Measurements from ENCODE around the gene NTM. TPM values are rescaled to one million over a fixed set of nuclear protein-coding genes. Genes with fewer than 3 reads are reported as not detected.
A peak's percentile ranks its signal among the peaks of the same experiment; 100 is the strongest.

The NTM gene
- total and polyA plus RNA-seq, 7 donors, result 0.07 to 1.1 (median 0.22) TPM; not detected in 2

- no peak for ATAC-seq
- Histone ChIP-seq H3K27ac (no peak overlapping the region), H3K4me1 (no peaks in the 10 kb centered on the region), H3K9me3 (no peaks in the 10 kb centered on the region), H3K36me3 (ENCODE audit: insufficient read depth in 1 of 2, low read depth in 1 of 2) (no peaks in the 10 kb centered on the region), H3K4me3 (no peak overlapping the region), H3K27me3 (ENCODE audit: insufficient read depth in 3 of 3, low read length in 2 of 3) (peaks cover 0 to 6% (median 0%) of the 10 kb centered on the region in 3 donors)
- DNase-seq, result peak in 1 of 2 donors; percentile 50
- intact Hi-C loops (cut with DNase I), result no loop called here
- no peak for TF ChIP-seq CTCF (IDR thresholded peaks at IDR 0.05)
- 18 to 25% (median 19%) methylated on average over 26 of the region's 26 CpGs for WGBS, 3 donors
Observed at GRCh38 chr11:131760091-131761061, 390.0 kb downstream of the NTM start.

- no peak overlapping the region for H3K27ac ChIP-seq
- TF ChIP-seq CTCF (IDR thresholded peaks at IDR 0.05), result no peak
- ATAC-seq (no peak), DNase-seq (no peak)
- no peak overlapping the region for H3K4me3 ChIP-seq
- no peaks in the 10 kb centered on the region for H3K4me1 ChIP-seq
- H3K9me3 ChIP-seq, result no peaks in the 10 kb centered on the region
- intact Hi-C loops (cut with DNase I), result no loop called here
- peaks cover 0 to 6% (median 0%) of the 10 kb centered on the region in 3 donors for H3K27me3 ChIP-seq (ENCODE audit: insufficient read depth in 3 of 3, low read length in 2 of 3)
- no peaks in the 10 kb centered on the region for H3K36me3 ChIP-seq (ENCODE audit: insufficient read depth in 1 of 2, low read depth in 1 of 2)
- WGBS, 3 donors, result 83 to 94% (median 90%) methylated on average over 17 of the region's 17 CpGs
Observed at GRCh38 chr11:131762346-131763110, 392.1 kb downstream of the NTM start.

- no peak overlapping the region for H3K27ac ChIP-seq
- H3K36me3 ChIP-seq (ENCODE audit: insufficient read depth in 1 of 2, low read depth in 1 of 2), result no peaks in the 10 kb centered on the region
- intact Hi-C loops (cut with DNase I), result no loop called here
- no peaks in the 10 kb centered on the region for H3K4me1 ChIP-seq
- TF ChIP-seq CTCF (IDR thresholded peaks at IDR 0.05), result no peak
- no peak overlapping the region for H3K4me3 ChIP-seq
- peaks cover 0 to 6% (median 0%) of the 10 kb centered on the region in 3 donors for H3K27me3 ChIP-seq (ENCODE audit: insufficient read depth in 3 of 3, low read length in 2 of 3)
- ATAC-seq (no peak), DNase-seq (no peak)
- WGBS, 3 donors, result 52 to 63% (median 53%) methylated on average over 4 of the region's 4 CpGs
- H3K9me3 ChIP-seq, result no peaks in the 10 kb centered on the region
Observed at GRCh38 chr11:131763193-131763890, 392.9 kb downstream of the NTM start.

- DNase-seq (no peak), ATAC-seq (no peak)
- Histone ChIP-seq H3K4me3 (no peak overlapping the region), H3K4me1 (no peaks in the 10 kb centered on the region), H3K36me3 (ENCODE audit: insufficient read depth in 1 of 2, low read depth in 1 of 2) (no peaks in the 10 kb centered on the region), H3K9me3 (no peaks in the 10 kb centered on the region), H3K27me3 (ENCODE audit: insufficient read depth in 3 of 3, low read length in 2 of 3) (peaks cover 0 to 6% (median 0%) of the 10 kb centered on the region in 3 donors), H3K27ac (no peak overlapping the region)
- WGBS, 3 donors, result 60 to 73% (median 63%) methylated on average over 5 of the region's 5 CpGs
- TF ChIP-seq CTCF (IDR thresholded peaks at IDR 0.05), result no peak
- intact Hi-C loops (cut with DNase I), result no loop called here
Observed at GRCh38 chr11:131764126-131764525, 393.7 kb downstream of the NTM start.

All from psoas muscle (tissue), 8 donors.